GM19397 (cell line): ENCODE data around the gene ARRDC4.
"Not testable (repeated sequence)": the region's sequence is repeated elsewhere in the genome, so short reads cannot be mapped to it uniquely, and the experiment has no call there.

Experiments used
- ATAC-seq: cut with Tn5 transposase; IDR thresholded peaks from one replicate; pipeline ENCODE4 v1.9.1; 2021; ENCODE audit warnings: mild to moderate bottlenecking, moderate library complexity; ENCODE audit not compliant: unreplicated experiment

ARRDC4 gene

GRCh38 chr15:97963779-97964178 is 3.3 kb downstream of the ARRDC4 start:
- no peak for ATAC-seq

- ATAC-seq, result no peak
Observed at GRCh38 chr15:97966246-97966645, 5.7 kb downstream of the ARRDC4 start.

- no peak for ATAC-seq
Observed at GRCh38 chr15:97966924-97967620, 6.6 kb downstream of the ARRDC4 start.

- ATAC-seq, result no peak
Observed at GRCh38 chr15:97967881-97968280, 7.4 kb downstream of the ARRDC4 start.

GRCh38 chr15:97968380-97968779 is 7.9 kb downstream of the ARRDC4 start:
- no peak for ATAC-seq

GRCh38 chr15:97972366-97972765 is 11.9 kb downstream of the ARRDC4 start:
- no peak for ATAC-seq

GRCh38 chr15:97976129-97976528 is 15.6 kb downstream of the ARRDC4 start:
- no peak for ATAC-seq

GRCh38 chr15:97976766-97977503 is 16.4 kb downstream of the ARRDC4 start:
- no peak for ATAC-seq

- ATAC-seq, result no peak
Observed at GRCh38 chr15:97977734-97978133, 17.2 kb downstream of the ARRDC4 start.

GRCh38 chr15:97978401-97979139 is 18.1 kb downstream of the ARRDC4 start:
- ATAC-seq, result no peak

GRCh38 chr15:97979140-97979520 is 18.6 kb downstream of the ARRDC4 start:
- no peak for ATAC-seq

- no peak for ATAC-seq
Observed at GRCh38 chr15:97981058-97981457, 20.6 kb downstream of the ARRDC4 start.

- no peak for ATAC-seq
Observed at GRCh38 chr15:97981758-97982157, 21.3 kb downstream of the ARRDC4 start.

GRCh38 chr15:97984157-97984556 is 23.7 kb downstream of the ARRDC4 start:
- no peak for ATAC-seq

GRCh38 chr15:97985979-97986378 is 25.5 kb downstream of the ARRDC4 start:
- ATAC-seq, result not testable (repeated sequence)

- ATAC-seq, result no peak
Observed at GRCh38 chr15:97986781-97987180, 26.3 kb downstream of the ARRDC4 start.

- no peak for ATAC-seq
Observed at GRCh38 chr15:97989299-97989698, 28.8 kb downstream of the ARRDC4 start.

- no peak for ATAC-seq
Observed at GRCh38 chr15:97991972-97992541, 31.6 kb downstream of the ARRDC4 start.

- no peak for ATAC-seq
Observed at GRCh38 chr15:97992823-97993222, 32.3 kb downstream of the ARRDC4 start.

- no peak for ATAC-seq
Observed at GRCh38 chr15:97993310-97993738, 32.8 kb downstream of the ARRDC4 start.

GRCh38 chr15:97994236-97994635 is 33.7 kb downstream of the ARRDC4 start:
- no peak for ATAC-seq
